Panc1 (cell line): ENCODE data around the gene ACER1.
"Not testable (repeated sequence)": the region's sequence is repeated elsewhere in the genome, so short reads cannot be mapped to it uniquely, and the experiment has no call there.

Source experiments
- CTCF ChIP-seq: fragments of 450-650 bp; IDR thresholded peaks from 2 replicates; pipeline ENCODE4 v1.5.1; 2017; ENCODE audit warnings: mild to moderate bottlenecking
- POLR2AphosphoS5 ChIP-seq: IDR thresholded peaks from 2 replicates; pipeline ENCODE4 v1.6.1; 2012; ENCODE audit warnings: mild to moderate bottlenecking, low read depth, low read length, moderate library complexity

DNA sequence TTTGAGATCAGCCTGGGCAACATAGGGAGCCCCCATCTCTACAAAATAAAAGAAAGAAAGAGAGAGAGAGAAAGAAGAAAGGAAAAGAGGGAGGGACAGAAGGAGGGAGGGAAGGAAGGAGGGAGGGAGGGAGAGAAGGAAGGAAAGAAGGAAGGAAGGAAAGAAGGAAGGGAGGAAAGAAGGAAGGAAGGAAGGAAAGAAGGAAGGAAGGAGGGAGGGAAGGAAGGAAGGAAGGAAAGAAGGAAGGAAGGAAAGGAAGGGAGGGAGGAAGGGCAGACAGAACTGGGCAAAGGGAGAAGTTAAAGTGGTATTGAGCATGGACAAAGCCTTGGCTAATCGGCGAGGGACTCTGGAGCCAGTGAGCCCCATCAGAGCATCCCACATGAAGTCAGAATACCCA, 15.9 kb upstream of the ACER1 start:
- not testable (repeated sequence) for TF ChIP-seq CTCF, POLR2AphosphoS5
